Lung (tissue), 12 donors: ENCODE data around the gene SMIM36. TPM values are rescaled to one million over a fixed set of nuclear protein-coding genes. Genes with fewer than 3 reads are reported as not detected.

ENCODE experiments used
- ATAC-seq: fragments of 200-7000 bp; cut with Tn5 transposase; one replicate; pipeline ENCODE4 v1.9.1; 2020; ENCODE audit warnings: moderate number of reproducible peaks; ENCODE audit not compliant: insufficient read depth, low FRiP score
- DNase-seq, 3 donors: peaks; one replicate each; pipeline ENCODE4 v3.0.0-alpha.2; 2013 to 2017
- H3K27ac ChIP-seq, 2 donors: one replicate each; pipeline ENCODE4 v1.5.1; 2013; ENCODE audit warnings: mild to moderate bottlenecking in 2 of 2, moderate library complexity in 2 of 2, control low read depth in 1 of 2, inconsistent platforms in 1 of 2, low read depth in 1 of 2, low read length in 1 of 2
- H3K27me3 ChIP-seq, 3 donors: one replicate each; pipeline ENCODE4 v1.5.1; 2013; ENCODE audit warnings: low read length in 2 of 3; ENCODE audit not compliant: control insufficient read depth in 3 of 3, insufficient read depth in 3 of 3
- H3K36me3 ChIP-seq, 4 donors: one replicate each; pipeline ENCODE4 v1.5.1; 2013; ENCODE audit warnings: low read length in 4 of 4, mild to moderate bottlenecking in 1 of 4, moderate library complexity in 1 of 4; ENCODE audit not compliant: control insufficient read depth in 4 of 4, insufficient read depth in 4 of 4
- H3K4me1 ChIP-seq, 5 donors: one replicate each; pipeline ENCODE4 v1.5.1; 2013; ENCODE audit warnings: low read length in 5 of 5, mild to moderate bottlenecking in 2 of 5, moderate library complexity in 1 of 5; ENCODE audit not compliant: control insufficient read depth in 5 of 5, insufficient read depth in 5 of 5
- H3K4me3 ChIP-seq: one replicate; pipeline ENCODE4 v1.5.1; 2013; ENCODE audit warnings: mild to moderate bottlenecking, control low read depth, moderate library complexity
- H3K9ac ChIP-seq, 2 donors: one replicate each; pipeline ENCODE4 v1.5.1; 2013; ENCODE audit warnings: low read length in 2 of 2, control low read depth in 1 of 2; ENCODE audit not compliant: insufficient read depth in 1 of 2
- H3K9me3 ChIP-seq, 4 donors: one replicate each; pipeline ENCODE4 v1.5.1; 2013; ENCODE audit warnings: low read length in 3 of 4, mild to moderate bottlenecking in 1 of 4, moderate library complexity in 1 of 4; ENCODE audit not compliant: control insufficient read depth in 4 of 4, insufficient read depth in 3 of 4
- WGBS, 2 donors: extraction: QIAGEN DNeasy Blood & Tissue Kit; methylation state at CpG; one replicate each; pipeline ENCODE4 v1.1.7; 2013; 5-methylcytosine and 5-hydroxymethylcytosine counted together
- polyA plus RNA-seq, 2 donors: library from polyadenylated mRNA; stranded (reverse); fragments of 200-250 nt; gene quantifications; one replicate each; pipeline ENCODE4 v1.2.1, GENCODE V29; 2013
- total RNA-seq, 2 donors: library from RNA; depleted of rRNA in 1 of 2; stranded (reverse); fragments of >200 nt in 1 of 2; gene quantifications; one replicate each; pipeline ENCODE4 v1.2.1, GENCODE V29; 2014 to 2021
- TF ChIP-seq, protein P1 (sequence below): IDR thresholded peaks from 2 replicates; pipeline ENCODE4 v1.5.1; 2012; ENCODE audit warnings: mild to moderate bottlenecking; ENCODE audit errors: control extremely low read depth, extremely low read depth
- donor health status: control.
- donor health status: control.
- donor health status: Bipolar disorder and iron deficiency.
- donor health status: healthy.
- donor health status: DM: yes; HTN: yes; CAD: no.

Gene SMIM36
- total and polyA plus RNA-seq, 4 donors: not detected

DNA sequence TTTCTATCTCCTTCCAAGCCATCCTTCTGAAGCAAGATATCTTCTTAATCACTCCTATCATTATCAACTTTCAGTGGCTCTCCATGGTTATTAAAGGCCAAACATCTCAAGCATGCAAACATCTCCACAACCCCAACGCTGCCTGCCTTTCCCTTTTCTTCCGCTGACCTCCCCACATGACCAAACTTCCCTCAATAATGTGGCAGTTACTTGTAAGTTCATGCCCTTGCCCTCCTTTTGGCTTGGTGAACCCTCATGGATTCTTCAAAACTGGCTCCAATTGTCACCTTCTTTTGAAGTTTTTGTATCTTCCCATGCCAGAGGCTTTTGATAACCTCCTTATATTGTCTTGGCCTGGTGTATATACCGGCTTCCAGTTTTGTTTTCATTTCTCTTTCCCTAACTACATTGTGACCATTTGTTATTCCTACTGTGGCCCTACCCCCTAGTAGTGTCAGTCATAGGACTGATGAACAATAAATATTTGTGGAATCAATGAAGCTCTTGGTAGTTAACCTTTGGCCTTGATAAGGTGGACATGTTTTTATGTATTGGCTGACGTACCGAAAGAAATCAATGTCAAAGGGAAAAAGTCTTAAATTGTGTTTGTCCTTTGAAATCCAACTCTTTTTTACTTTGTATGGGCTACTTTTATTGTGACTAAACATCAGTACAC lies 19.9 kb upstream of the SMIM36 start:
- Histone ChIP-seq H3K4me1 (no peaks in the 10 kb centered on the region), H3K4me3 (no peak overlapping the region), H3K27ac (peak overlapping the region in 1 of 2 donors; percentile 27), H3K36me3 (no peaks in the 10 kb centered on the region), H3K27me3 (no peaks in the 10 kb centered on the region), H3K9ac (no peak overlapping the region), H3K9me3 (no peaks in the 10 kb centered on the region)
- no peak for ATAC-seq
- DNase-seq: no peak
- TF ChIP-seq, protein P1, sequence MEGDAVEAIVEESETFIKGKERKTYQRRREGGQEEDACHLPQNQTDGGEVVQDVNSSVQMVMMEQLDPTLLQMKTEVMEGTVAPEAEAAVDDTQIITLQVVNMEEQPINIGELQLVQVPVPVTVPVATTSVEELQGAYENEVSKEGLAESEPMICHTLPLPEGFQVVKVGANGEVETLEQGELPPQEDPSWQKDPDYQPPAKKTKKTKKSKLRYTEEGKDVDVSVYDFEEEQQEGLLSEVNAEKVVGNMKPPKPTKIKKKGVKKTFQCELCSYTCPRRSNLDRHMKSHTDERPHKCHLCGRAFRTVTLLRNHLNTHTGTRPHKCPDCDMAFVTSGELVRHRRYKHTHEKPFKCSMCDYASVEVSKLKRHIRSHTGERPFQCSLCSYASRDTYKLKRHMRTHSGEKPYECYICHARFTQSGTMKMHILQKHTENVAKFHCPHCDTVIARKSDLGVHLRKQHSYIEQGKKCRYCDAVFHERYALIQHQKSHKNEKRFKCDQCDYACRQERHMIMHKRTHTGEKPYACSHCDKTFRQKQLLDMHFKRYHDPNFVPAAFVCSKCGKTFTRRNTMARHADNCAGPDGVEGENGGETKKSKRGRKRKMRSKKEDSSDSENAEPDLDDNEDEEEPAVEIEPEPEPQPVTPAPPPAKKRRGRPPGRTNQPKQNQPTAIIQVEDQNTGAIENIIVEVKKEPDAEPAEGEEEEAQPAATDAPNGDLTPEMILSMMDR: no peak
- WGBS, 2 donors: 69 to 75% methylated on average over 5 of the region's 5 CpGs

DNA sequence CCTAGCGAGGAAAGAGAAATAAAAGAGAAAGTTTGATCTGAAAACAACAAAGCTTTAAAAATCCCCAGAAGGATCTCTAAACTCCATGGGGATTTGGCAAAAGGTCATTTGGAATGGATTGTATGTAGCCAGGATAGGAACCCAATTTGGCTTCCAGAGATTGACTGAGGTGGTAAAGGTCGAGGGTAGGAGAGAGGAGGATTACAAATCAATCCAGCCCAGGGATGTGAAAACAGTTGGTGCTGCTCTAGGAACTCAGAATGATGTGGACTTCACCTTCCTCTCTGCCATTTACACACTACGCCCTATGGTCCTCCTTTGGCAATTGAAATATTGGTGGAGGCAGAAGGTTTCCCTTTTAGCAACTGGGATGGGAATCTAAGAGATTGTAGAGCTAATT lies 18.8 kb upstream of the SMIM36 start:
- no peak overlapping the region for H3K27ac ChIP-seq
- WGBS, 2 donors: 85 to 91% methylated on average over 3 of the region's 3 CpGs
- no peaks in the 10 kb centered on the region for H3K27me3 ChIP-seq
- ATAC-seq (no peak), DNase-seq (no peak)
- no peaks in the 10 kb centered on the region for H3K9me3 ChIP-seq
- TF ChIP-seq, protein P1: no peak
- H3K36me3 ChIP-seq: no peaks in the 10 kb centered on the region
- H3K4me3 ChIP-seq: no peak overlapping the region
- H3K4me1 ChIP-seq: no peaks in the 10 kb centered on the region
- no peak overlapping the region for H3K9ac ChIP-seq

DNA sequence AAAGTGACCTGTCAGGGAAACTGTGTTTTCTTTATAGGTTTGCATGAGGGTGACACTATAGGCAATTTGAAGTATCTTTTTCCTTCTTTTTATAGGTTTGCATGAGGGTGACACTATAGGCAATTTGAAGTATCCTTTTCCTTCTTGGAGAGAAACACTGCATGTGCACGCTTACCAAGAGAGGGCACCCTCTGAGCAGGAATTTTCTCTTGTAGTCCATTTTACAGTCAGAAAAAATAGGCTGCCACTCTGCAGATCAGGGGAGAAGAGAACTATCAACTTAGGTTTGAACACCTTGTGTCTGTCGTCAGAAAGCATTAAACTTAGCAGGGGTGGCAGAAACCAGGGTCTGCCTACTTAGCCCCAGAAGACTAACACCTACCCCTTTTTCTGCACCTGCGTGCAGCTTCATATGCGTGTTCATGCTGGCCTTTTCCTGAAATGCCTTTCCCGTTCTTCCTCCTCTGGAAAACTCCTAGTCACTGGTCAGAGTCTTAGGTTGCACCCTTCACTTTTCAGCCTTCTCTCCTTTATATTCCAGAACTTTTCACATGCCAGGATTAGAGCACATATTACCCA lies 16.4 kb upstream of the SMIM36 start:
- no peak overlapping the region for H3K27ac ChIP-seq
- H3K36me3 ChIP-seq: no peaks in the 10 kb centered on the region
- WGBS, 2 donors: 61 to 67% methylated on average over 5 of the region's 5 CpGs
- no peak overlapping the region for H3K4me3 ChIP-seq
- no peaks in the 10 kb centered on the region for H3K4me1 ChIP-seq
- DNase-seq (peak; percentile 54 to 81 (median 79)), ATAC-seq (peak; percentile 30)
- no peaks in the 10 kb centered on the region for H3K27me3 ChIP-seq
- TF ChIP-seq, protein P1: peak; percentile 32
- H3K9me3 ChIP-seq: no peaks in the 10 kb centered on the region
- H3K9ac ChIP-seq: no peak overlapping the region
